HFFc6 (cell line): Measurements from ENCODE around the gene COPRS. TPM values are rescaled to one million over a fixed set of nuclear protein-coding genes. Genes with fewer than 3 reads are reported as not detected.
"Not testable (repeated sequence)": the region's sequence is repeated elsewhere in the genome, so short reads cannot be mapped to it uniquely, and the experiment has no call there.

ENCODE experiments used
- DNase-seq: peaks from one replicate; pipeline ENCODE4 v3.0.0-alpha.2; 2018
- H3K27ac Mint-ChIP-seq: 2 replicates; pipeline ENCODE4 v1.8.0; 2020; ENCODE audit warnings: mild to moderate bottlenecking, mixed read lengths
- H3K27me3 Mint-ChIP-seq: 2 replicates; pipeline ENCODE4 v1.8.0; 2021; ENCODE audit warnings: mild to moderate bottlenecking, moderate library complexity, mixed read lengths; ENCODE audit not compliant: insufficient read depth
- H3K36me3 Mint-ChIP-seq: 2 replicates; pipeline ENCODE4 v1.8.0; 2021; ENCODE audit warnings: low read depth, mixed read lengths
- H3K4me1 Mint-ChIP-seq: 2 replicates; pipeline ENCODE4 v1.8.0; 2020; ENCODE audit warnings: low read depth, mixed read lengths
- H3K4me3 Mint-ChIP-seq: 2 replicates; pipeline ENCODE4 v1.8.0; 2020; ENCODE audit warnings: mild to moderate bottlenecking, moderate library complexity, mixed read lengths
- H3K9me3 Mint-ChIP-seq: 2 replicates; pipeline ENCODE4 v1.8.0; 2020; ENCODE audit warnings: mild to moderate bottlenecking, mixed read lengths
- CTCF ChIP-seq: fragments of 200-600 bp; sonication (generic); IDR thresholded peaks from 2 replicates; pipeline ENCODE4 v1.5.0; 2021; ENCODE audit warnings: antibody characterized with exemption, mild to moderate bottlenecking
- total RNA-seq, 6 experiments: library from RNA; stranded (reverse); fragmentation: NEBNext Ultra II Directional; extraction: Animal tissue kit (Norgen Biotek cat#: 25700); gene quantifications; 2 replicates in 1 of 6; 3 replicates in 5 of 6; pipeline ENCODE4 v1.2.3, GENCODE V29; 2021

The COPRS gene
- total RNA-seq, 6 experiments from 2014 or later = 109 to 125 (median 117) TPM

GRCh38 chr17:31835984-31836383 lies 23.1 kb downstream of the COPRS start:
- peaks cover 2% of the 10 kb centered on the region; the same call in 1 of the 2 replicates for H3K27me3 Mint-ChIP-seq
- H3K9me3 Mint-ChIP-seq = peaks cover 9% of the 10 kb centered on the region; the same call in 1 of the 2 replicates
- H3K4me3 Mint-ChIP-seq = no peak overlapping the region
- TF ChIP-seq CTCF = no peak
- DNase-seq = no peak
- no peak overlapping the region for H3K27ac Mint-ChIP-seq
- peaks cover 10% of the 10 kb centered on the region for H3K36me3 Mint-ChIP-seq
- H3K4me1 Mint-ChIP-seq = peaks cover 18% of the 10 kb centered on the region

GRCh38 chr17:31834448-31834847 lies 24.6 kb downstream of the COPRS start:
- H3K4me1 Mint-ChIP-seq = peaks cover 20% of the 10 kb centered on the region
- no peak overlapping the region for H3K27ac Mint-ChIP-seq
- peaks cover 2% of the 10 kb centered on the region; the same call in 1 of the 2 replicates for H3K27me3 Mint-ChIP-seq
- TF ChIP-seq CTCF = no peak
- no peak for DNase-seq
- H3K4me3 Mint-ChIP-seq = no peak overlapping the region
- peaks cover 9% of the 10 kb centered on the region; the same call in 1 of the 2 replicates for H3K9me3 Mint-ChIP-seq
- peaks cover 10% of the 10 kb centered on the region for H3K36me3 Mint-ChIP-seq

- H3K9me3 Mint-ChIP-seq = peaks cover 9% of the 10 kb centered on the region
- peaks cover 18% of the 10 kb centered on the region for H3K4me1 Mint-ChIP-seq
- no peak overlapping the region for H3K27ac Mint-ChIP-seq
- H3K27me3 Mint-ChIP-seq = peaks cover 2% of the 10 kb centered on the region; the same call in 1 of the 2 replicates
- H3K4me3 Mint-ChIP-seq = no peak overlapping the region
- DNase-seq = no peak
- H3K36me3 Mint-ChIP-seq = peaks cover 10% of the 10 kb centered on the region
- no peak for TF ChIP-seq CTCF
These were observed 26.3 kb downstream of the COPRS start for GRCh38 chr17:31832746-31833145.

GRCh38 chr17:31830971-31831858 lies 27.8 kb downstream of the COPRS start:
- Mint-ChIP-seq H3K4me1 (peaks cover 26% of the 10 kb centered on the region), H3K27me3 (peaks cover 2% of the 10 kb centered on the region; the same call in 1 of the 2 replicates), H3K9me3 (peaks cover 9% of the 10 kb centered on the region), H3K36me3 (peaks cover 10% of the 10 kb centered on the region), H3K27ac (peak overlapping the region; percentile 14; the same call in 1 of the 2 replicates), H3K4me3 (no peak overlapping the region)
- no peak for DNase-seq
- TF ChIP-seq CTCF = no peak

- Mint-ChIP-seq H3K4me1 (peaks cover 41% of the 10 kb centered on the region), H3K4me3 (no peak overlapping the region), H3K36me3 (peaks cover 10% of the 10 kb centered on the region), H3K9me3 (peaks cover 9% of the 10 kb centered on the region), H3K27ac (no peak overlapping the region), H3K27me3 (peaks cover 2% of the 10 kb centered on the region)
- no peak for DNase-seq
- no peak for TF ChIP-seq CTCF
These were observed 29.4 kb downstream of the COPRS start for GRCh38 chr17:31829649-31830048.

- not testable (repeated sequence) for H3K9me3 Mint-ChIP-seq, DNase-seq, H3K36me3 Mint-ChIP-seq, H3K27ac Mint-ChIP-seq, H3K4me3 Mint-ChIP-seq, H3K27me3 Mint-ChIP-seq
- peaks cover 47% of the 10 kb centered on the region for H3K4me1 Mint-ChIP-seq
These were observed 30.1 kb downstream of the COPRS start for GRCh38 chr17:31828955-31829354.
